T-helper 2 cell (primary cell): ENCODE data around the gene GPR158.

Experiments
- DNase-seq, 5 experiments: peaks; one replicate each; pipeline versions ENCODE4 v3.0.0 to v3.0.0-alpha.2; 2012 to 2022

The GPR158 gene

DNA sequence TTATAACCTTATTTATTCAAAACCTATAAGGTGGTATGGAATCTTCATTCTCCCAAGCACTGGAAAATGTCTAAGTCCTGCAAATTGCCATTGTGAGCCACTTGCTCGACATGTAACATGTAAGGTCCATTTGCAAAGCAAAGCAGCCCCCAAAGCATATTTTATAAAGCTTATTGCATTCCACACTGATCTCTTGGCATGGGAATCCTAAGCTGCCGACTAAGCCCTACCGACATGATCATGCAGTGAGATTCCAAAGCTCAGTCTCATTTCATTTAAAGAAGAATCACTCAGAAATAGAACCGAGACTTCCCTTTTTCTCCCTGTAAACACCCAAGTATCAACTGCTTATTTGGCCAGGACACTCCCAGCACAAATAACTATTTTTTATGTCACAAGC, 425.9 kb downstream of the GPR158 start:
- DNase-seq = no peak

DNA sequence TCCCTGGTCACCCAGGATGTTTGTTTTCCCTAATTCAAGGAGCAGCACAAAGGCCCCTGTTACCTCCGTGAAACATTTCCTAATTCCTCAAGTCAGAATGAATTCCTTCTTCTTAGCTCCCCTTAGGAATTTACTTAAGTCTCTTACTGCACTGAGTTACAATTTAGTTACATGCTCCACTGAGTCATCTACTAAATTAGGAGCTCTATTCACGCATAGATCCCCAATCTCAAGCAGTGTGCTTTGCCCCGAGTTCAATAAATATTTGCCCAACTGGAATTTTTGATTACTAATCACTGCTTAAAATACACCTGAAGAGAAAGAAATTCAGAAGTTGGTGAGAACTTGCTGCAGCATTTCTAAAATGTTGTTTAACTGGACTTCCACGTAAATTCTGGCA, 429.8 kb downstream of the GPR158 start:
- no peak for DNase-seq

DNA sequence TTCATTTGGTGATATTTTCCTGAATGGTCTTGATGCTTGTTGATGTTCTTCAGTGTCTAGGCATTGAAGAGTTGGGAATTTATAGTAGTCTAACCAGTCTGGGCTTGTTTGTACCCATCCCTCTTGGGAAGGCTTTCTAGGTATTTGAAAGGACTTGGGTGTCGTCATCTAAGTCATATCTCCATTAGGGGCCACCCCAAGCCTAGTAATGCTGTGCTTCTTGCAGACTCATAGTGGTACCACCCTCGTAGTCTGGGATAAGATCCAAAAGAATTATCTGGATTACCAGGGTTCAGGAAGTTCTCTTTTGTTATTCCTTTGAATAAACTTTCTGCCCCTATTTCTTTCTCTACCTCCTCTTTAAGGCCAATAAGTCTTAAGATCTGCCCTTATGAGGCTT, 439.9 kb downstream of the GPR158 start:
- no peak for DNase-seq

DNA sequence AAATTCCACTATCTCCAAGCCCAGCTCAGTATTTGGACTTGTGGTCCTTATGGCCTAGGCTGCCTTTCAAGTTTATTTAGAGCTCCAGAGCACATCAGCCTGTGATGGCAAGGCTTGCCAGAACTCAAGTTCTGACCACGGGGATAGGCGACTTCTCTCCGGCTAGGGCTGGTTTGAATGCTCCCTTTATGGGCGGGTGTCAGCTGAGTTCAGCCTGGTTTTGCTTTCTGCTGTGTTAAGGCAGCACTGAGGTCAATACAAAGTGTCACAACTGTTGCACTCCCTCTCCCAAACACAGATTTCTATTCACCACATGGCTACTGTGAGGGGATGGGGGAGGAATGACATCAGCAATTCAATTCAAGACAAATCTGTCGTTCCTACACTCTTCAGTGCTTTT, 441.1 kb downstream of the GPR158 start:
- no peak for DNase-seq

DNA sequence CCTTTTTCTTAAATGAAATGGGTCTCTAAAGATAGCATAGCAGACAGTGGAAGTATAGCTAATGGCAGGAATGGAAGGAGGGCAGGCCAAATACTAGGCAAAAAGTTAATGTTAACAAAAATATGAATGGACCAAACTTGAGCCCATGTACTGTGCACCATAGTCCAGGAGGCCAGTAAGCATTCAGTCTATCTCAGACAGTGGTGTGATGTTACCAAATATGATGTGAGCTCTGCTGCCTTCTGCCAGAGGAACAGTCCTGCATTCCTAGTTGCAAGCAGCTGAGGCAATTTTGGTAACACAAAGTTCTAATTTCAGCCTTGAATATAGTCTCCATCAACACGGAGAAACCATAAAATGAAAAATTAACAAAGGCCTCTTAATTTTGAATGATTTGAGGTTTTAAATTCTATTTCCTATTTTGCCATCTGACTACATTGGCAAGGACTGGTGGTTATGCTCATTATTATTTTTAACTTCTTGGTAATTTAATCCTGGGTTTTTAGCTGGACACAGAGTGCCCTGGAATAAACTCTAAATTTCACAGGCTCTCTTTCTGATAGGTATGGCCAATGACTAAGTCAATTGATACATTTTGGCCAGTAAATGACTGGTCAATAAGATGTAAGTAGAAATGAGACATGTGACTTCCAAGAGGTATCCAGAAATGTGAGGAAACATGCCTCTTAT, 442.2 kb downstream of the GPR158 start:
- no peak for DNase-seq

DNA sequence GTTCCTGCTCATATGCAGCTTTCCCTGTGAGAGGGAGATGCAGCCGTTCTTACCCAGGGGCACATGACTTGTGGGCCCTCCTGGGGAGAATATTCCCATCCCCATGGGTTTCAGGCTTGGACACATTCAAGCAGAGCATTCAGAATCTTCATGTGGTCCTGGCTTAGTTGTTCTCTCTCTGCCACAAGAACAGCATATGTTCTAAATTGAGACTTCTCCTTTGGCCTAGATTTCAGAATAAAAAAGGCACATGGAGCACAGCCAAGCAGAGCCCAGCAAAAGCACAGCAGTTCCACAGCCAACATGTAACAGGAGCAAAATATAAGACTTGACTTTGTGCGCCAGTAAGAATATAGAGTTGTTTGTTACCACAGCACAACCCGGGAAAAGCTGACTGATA, 452.8 kb downstream of the GPR158 start:
- DNase-seq = no peak

DNA sequence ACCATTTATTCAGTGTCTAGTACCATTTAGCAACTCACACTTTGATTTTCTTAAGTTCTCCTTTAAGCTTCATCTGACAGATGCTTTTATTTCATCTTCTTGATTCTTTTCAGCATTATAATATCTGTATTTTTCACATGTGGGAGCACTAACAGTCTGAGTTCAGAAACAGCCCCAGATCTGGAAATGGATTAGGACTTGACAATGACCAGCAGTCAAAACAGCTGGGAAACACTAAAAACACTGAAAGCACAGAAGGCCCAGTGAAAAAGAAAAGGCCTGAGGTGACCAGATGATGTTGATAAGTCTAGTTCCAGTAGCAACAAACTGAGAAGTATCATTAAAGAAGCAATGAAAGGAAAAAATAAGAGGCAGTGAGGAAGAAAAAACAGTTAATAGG, 454.5 kb downstream of the GPR158 start:
- no peak for DNase-seq

DNA sequence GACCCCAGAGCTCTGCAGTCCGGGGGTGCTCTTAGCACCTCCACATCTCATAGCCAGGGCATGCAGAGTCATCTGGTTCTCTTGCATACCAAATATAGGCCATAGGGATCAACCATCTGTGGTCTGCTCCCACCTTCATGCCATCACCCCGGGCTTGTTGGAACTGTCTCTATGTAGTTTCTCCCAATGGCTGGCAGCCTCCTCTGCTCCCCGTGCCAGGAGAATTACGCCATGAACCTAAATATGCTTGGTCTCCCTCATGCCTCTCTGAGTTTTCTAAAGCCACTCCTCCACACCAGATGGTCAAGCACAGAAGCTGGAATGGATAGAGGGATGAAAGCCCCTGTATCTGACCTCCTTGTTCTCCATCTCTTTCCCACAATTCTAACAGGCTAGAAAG, 456.7 kb downstream of the GPR158 start:
- DNase-seq = no peak

DNA sequence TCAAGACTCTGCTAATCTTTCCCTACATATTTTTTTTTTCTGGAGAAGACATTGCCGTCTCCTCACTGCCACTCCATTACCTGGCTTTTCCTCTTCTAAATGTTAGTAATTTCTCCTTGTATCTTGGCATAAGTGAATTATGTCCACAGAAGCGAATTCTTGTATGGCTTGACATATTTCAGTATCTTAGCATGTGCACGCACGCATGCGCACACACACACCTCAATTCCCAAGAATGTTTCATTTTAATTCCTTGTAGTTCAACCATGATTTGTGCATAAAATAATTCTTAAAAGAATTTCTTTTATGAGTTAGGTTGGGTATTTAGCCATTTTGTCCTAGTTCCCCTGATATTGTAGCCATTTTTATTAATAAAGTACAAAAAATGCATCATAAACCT, 458.0 kb downstream of the GPR158 start:
- no peak for DNase-seq

DNA sequence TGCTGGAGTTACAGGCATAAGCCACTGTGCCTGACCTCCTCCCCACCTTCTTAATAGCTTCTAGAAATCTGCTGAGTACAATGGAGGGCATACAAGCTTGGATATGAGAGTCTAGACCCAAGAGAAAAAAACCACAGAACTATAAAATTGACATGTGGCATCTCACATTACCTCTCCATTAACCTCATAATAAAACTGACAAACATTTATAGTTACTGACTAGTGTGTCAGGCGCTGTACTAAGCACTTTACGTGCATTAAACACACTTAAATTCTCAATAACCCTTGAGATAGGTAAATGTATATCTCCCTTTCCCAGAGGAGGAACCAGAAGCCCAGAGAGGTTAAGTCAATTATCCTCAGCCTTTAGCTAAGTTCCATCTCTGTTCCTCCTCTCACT, 458.7 kb downstream of the GPR158 start:
- DNase-seq = no peak

DNA sequence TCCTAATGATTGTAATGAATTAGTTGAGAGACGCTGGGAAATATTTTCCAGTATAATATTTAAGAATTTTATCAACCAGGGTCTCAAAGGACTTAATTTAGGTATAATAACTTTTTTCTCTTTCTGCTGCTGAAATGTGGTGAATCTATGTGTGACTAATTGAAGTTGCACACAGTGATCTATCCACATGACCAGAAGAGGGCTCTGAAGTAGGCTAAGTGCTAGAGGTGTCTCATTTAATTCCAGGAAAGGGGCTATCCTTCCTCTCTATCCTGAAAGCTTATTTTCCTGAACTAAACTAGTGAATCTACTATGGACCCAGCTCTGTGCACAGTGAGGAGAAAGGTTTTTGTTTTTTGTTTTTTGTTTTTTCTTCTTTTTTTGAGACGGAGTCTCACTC, 464.8 kb downstream of the GPR158 start:
- DNase-seq = no peak

DNA sequence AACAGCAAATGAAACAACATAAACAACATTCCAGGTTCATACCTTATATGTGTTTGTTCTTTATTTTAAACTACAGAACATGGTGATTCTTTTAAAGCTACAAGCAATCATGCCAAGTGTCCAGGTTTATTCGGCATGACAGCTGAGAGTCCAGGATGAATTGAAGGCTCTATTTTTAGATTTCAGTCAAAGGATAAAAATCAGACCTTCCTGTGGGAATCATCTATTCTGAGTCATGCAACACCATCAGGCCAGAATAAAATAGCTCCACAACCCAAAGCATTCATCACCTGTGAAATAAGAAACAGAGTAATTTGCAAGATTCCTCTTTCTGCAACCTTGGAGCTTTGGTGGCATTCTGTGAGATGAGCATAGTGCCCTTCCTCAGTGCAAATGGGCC, 466.8 kb downstream of the GPR158 start:
- DNase-seq = no peak

DNA sequence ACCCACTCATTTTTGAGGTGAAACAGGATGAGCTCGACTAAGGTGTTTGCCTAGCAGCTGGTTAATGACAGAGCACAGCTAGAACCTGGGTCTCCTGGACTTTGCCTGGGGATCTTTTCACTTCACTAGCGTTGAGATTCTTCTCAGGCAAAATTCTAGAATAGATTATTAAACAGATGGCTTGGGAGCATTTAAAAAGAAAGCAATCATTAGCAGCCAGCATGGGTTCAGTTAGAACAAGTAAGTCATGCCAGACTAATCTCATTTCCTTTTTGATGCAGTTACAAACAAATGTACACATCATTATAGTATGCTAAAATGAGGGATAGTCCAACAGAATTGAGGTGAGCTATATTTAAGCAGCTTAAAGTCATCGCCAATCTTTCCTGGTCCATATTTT, 467.9 kb downstream of the GPR158 start:
- no peak for DNase-seq

DNA sequence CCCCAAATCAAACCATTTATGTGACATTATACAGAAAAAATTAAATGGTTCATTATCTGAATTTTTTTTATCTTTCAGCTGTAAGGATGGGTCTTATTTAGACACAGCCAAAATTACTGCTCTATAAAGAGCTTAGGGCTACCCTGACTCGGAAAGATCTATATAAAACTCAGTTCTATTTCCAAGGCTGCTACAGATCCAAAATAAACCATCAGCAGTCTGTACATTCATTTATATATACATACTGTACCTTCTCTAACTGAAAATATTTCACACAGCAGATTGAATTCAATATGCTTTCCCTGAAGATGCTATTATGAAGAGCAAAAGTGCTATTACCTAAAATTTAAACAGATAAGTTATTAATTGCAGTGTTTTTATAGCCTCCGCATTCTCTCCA, 471.6 kb downstream of the GPR158 start:
- DNase-seq = no peak

DNA sequence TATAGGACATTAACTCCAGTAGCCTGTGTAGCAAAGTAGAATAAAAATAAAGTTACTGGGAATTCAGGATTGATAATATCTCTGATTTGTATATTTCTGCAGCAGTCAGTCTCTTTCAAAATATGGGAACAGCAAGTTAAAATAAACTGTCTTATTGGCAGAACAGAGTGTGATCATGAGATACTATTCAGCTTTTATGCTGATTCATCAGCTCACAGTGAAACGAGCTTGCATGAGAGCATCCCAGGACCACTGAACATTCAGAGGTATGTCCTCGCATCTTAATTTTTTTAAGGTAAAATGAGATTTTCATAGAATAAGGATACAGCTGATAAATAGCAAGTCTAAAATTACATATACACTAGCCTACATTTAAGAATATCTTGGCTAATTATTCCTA, 476.7 kb downstream of the GPR158 start:
- DNase-seq = no peak
